ENCODE measurements around the gene COMMD3. TPM values are rescaled to one million over a fixed set of nuclear protein-coding genes. Genes with fewer than 3 reads are reported as not detected.

COMMD3 gene
- polyA plus RNA-seq, 3 donors = 44.9 to 140 (median 138) TPM

GRCh38 chr10:22325272-22326144 lies 9.3 kb downstream of the COMMD3 start:
- peak overlapping the region in 4 of 7 donors; percentile 33 to 81 (median 56) for H3K27ac Mint-ChIP-seq
- intact Hi-C loops (cut with micrococcal nuclease) = loop anchor here in 1 of 2 donors (10.0 kb wide), 1 partner anchor 791 kb away; the partner anchor contains the start of gene MLLT10
- H4K20me1 ChIP-seq (ENCODE audit: insufficient read depth, low read length) = peaks cover 18% of the 10 kb centered on the region
- H3K4me1 ChIP-seq (ENCODE audit: control insufficient read depth in 1 of 2, insufficient read depth in 2 of 2, low read length in 2 of 2) = peaks cover 26 to 27% of the 10 kb centered on the region in 2 donors
- DNase-seq = peak in 2 of 3 donors; percentile 57 to 69
- H3K4me3 ChIP-seq (replicated peaks in 1 of 3; ENCODE audit: low read depth in 2 of 3, low read length in 3 of 3) = peak overlapping the region; percentile 43 to 79 (median 57)
- H2AFZ ChIP-seq (ENCODE audit: insufficient read depth, low read depth, low read length, poor library complexity, severe bottlenecking) = peak overlapping the region; percentile 78
- H3K4me3 Mint-ChIP-seq = peak overlapping the region; percentile 92 to 98
- peaks cover 10% of the 10 kb centered on the region for H3K79me2 ChIP-seq (ENCODE audit: insufficient read depth, low read length)
- peak overlapping the region; percentile 91 for H3K4me2 ChIP-seq (replicated peaks; ENCODE audit: extremely low read depth, low read length, poor library complexity, severe bottlenecking)
- peak overlapping the region; percentile 29 for H3K9ac ChIP-seq (ENCODE audit: insufficient read depth, low read length, poor library complexity, severe bottlenecking)
- peaks cover 29 to 49% of the 10 kb centered on the region in 2 donors for H3K36me3 Mint-ChIP-seq
- peaks cover 17 to 22% of the 10 kb centered on the region in 2 donors for H3K36me3 ChIP-seq (replicated peaks in 1 of 2; ENCODE audit: control insufficient read depth in 1 of 2, insufficient read depth in 2 of 2, low read length in 2 of 2)
- H3K27ac ChIP-seq (ENCODE audit: low read depth in 1 of 2, low read length in 2 of 2) = no peak overlapping the region
- TF ChIP-seq, protein P1, sequence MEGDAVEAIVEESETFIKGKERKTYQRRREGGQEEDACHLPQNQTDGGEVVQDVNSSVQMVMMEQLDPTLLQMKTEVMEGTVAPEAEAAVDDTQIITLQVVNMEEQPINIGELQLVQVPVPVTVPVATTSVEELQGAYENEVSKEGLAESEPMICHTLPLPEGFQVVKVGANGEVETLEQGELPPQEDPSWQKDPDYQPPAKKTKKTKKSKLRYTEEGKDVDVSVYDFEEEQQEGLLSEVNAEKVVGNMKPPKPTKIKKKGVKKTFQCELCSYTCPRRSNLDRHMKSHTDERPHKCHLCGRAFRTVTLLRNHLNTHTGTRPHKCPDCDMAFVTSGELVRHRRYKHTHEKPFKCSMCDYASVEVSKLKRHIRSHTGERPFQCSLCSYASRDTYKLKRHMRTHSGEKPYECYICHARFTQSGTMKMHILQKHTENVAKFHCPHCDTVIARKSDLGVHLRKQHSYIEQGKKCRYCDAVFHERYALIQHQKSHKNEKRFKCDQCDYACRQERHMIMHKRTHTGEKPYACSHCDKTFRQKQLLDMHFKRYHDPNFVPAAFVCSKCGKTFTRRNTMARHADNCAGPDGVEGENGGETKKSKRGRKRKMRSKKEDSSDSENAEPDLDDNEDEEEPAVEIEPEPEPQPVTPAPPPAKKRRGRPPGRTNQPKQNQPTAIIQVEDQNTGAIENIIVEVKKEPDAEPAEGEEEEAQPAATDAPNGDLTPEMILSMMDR (IDR thresholded peaks at IDR 0.05) = no peak
- under 1% methylated on average over 75 of the region's 92 CpGs for whole genome bisulfite sequencing (ENCODE audit: insufficient coverage)
- no peaks in the 10 kb centered on the region for H3K9me3 ChIP-seq (replicated peaks in 1 of 2; ENCODE audit: control insufficient read depth in 1 of 2, insufficient read depth in 1 of 2, low read length in 2 of 2)
- peaks cover 32% of the 10 kb centered on the region for H3K4me1 Mint-ChIP-seq
- peaks cover 0 to 10% (median 5%) of the 10 kb centered on the region in 7 donors for H3K9me3 Mint-ChIP-seq
- H3K27me3 Mint-ChIP-seq (ENCODE audit: low read depth in 3 of 3) = peaks cover 37 to 48% (median 40%) of the 10 kb centered on the region in 3 donors
- H3K27me3 ChIP-seq (ENCODE audit: control insufficient read depth in 2 of 2, insufficient read depth in 2 of 2, low read length in 2 of 2) = peaks cover 38 to 50% of the 10 kb centered on the region in 2 donors

GRCh38 chr10:22326145-22326702 lies 10.0 kb downstream of the COMMD3 start:
- peaks cover 32% of the 10 kb centered on the region for H3K4me1 Mint-ChIP-seq
- H3K27me3 ChIP-seq (ENCODE audit: control insufficient read depth in 2 of 2, insufficient read depth in 2 of 2, low read length in 2 of 2) = peaks cover 38 to 50% of the 10 kb centered on the region in 2 donors
- H3K27ac ChIP-seq (ENCODE audit: low read depth in 1 of 2, low read length in 2 of 2) = no peak overlapping the region
- peaks cover 0 to 10% (median 5%) of the 10 kb centered on the region in 7 donors for H3K9me3 Mint-ChIP-seq
- peaks cover 26 to 27% of the 10 kb centered on the region in 2 donors for H3K4me1 ChIP-seq (ENCODE audit: control insufficient read depth in 1 of 2, insufficient read depth in 2 of 2, low read length in 2 of 2)
- H3K27ac Mint-ChIP-seq = peak overlapping the region in 1 of 7 donors; percentile 53
- H2AFZ ChIP-seq (ENCODE audit: insufficient read depth, low read depth, low read length, poor library complexity, severe bottlenecking) = peak overlapping the region; percentile 78
- peaks cover 29 to 49% of the 10 kb centered on the region in 2 donors for H3K36me3 Mint-ChIP-seq
- peaks cover 17 to 22% of the 10 kb centered on the region in 2 donors for H3K36me3 ChIP-seq (replicated peaks in 1 of 2; ENCODE audit: control insufficient read depth in 1 of 2, insufficient read depth in 2 of 2, low read length in 2 of 2)
- WGBS (ENCODE audit: insufficient coverage) = 18% methylated on average over 2 of the region's 8 CpGs
- no peak for DNase-seq
- intact Hi-C loops (cut with micrococcal nuclease) = loop anchor here in 1 of 2 donors (10.0 kb wide), 1 partner anchor 791 kb away; the partner anchor contains the start of gene MLLT10
- H4K20me1 ChIP-seq (ENCODE audit: insufficient read depth, low read length) = peaks cover 18% of the 10 kb centered on the region
- H3K4me3 Mint-ChIP-seq = peak overlapping the region; percentile 80 to 86
- peak overlapping the region; percentile 91 for H3K4me2 ChIP-seq (replicated peaks; ENCODE audit: extremely low read depth, low read length, poor library complexity, severe bottlenecking)
- H3K9me3 ChIP-seq (replicated peaks in 1 of 2; ENCODE audit: control insufficient read depth in 1 of 2, insufficient read depth in 1 of 2, low read length in 2 of 2) = no peaks in the 10 kb centered on the region
- H3K27me3 Mint-ChIP-seq (ENCODE audit: low read depth in 3 of 3) = peaks cover 37 to 47% (median 40%) of the 10 kb centered on the region in 3 donors
- TF ChIP-seq, protein P1 (IDR thresholded peaks at IDR 0.05) = no peak
- H3K9ac ChIP-seq (ENCODE audit: insufficient read depth, low read length, poor library complexity, severe bottlenecking) = peak overlapping the region; percentile 29
- peaks cover 10% of the 10 kb centered on the region for H3K79me2 ChIP-seq (ENCODE audit: insufficient read depth, low read length)
- peak overlapping the region; percentile 43 to 78 (median 44) for H3K4me3 ChIP-seq (replicated peaks in 1 of 3; ENCODE audit: low read depth in 2 of 3, low read length in 3 of 3)
